Activated T-helper 1 cell treated with anti-CD3 and anti-CD28 coated beads, Interleukin-12 subunit alpha, Interleukin-12 subunit beta, Interleukin-2, Interleukin-4 antibody, amounts not matched to agents 30 ng/mL and 10 ng/mL and 1 ng/mL, durations not matched to agents 14 hours and 24 hours and 36 hours (primary cell): ENCODE data around the gene BANP. TPM values are rescaled to one million over a fixed set of nuclear protein-coding genes. Genes with fewer than 3 reads are reported as not detected.
"Not testable (repeated sequence)": the region's sequence is repeated elsewhere in the genome, so short reads cannot be mapped to it uniquely, and the experiment has no call there.

Source experiments
- DNase-seq: peaks from one replicate; pipeline ENCODE4 v3.0.0; 2021; ENCODE audit warnings: low spot score
- H3K27ac Mint-ChIP-seq: one replicate; pipeline ENCODE4 v1.8.0; 2021; ENCODE audit warnings: mild to moderate bottlenecking, mixed read lengths
- H3K27me3 Mint-ChIP-seq: one replicate; pipeline ENCODE4 v1.8.0; 2022; ENCODE audit warnings: mild to moderate bottlenecking, moderate library complexity, mixed read lengths; ENCODE audit not compliant: insufficient read depth
- H3K36me3 Mint-ChIP-seq: one replicate; pipeline ENCODE4 v1.8.0; 2021; ENCODE audit warnings: low read depth, mixed read lengths
- H3K4me1 Mint-ChIP-seq: one replicate; pipeline ENCODE4 v1.8.0; 2021; ENCODE audit warnings: low read depth, mixed read lengths
- H3K4me3 Mint-ChIP-seq: one replicate; pipeline ENCODE4 v1.8.0; 2021; ENCODE audit warnings: mild to moderate bottlenecking, moderate library complexity, mixed read lengths
- H3K9me3 Mint-ChIP-seq: one replicate; pipeline ENCODE4 v1.8.0; 2021; ENCODE audit warnings: mixed read lengths
- intact Hi-C: fragments of 100-400 bp; cut with micrococcal nuclease; formaldehyde crosslinking; loops from one replicate; pipeline ENCODE4 v1.15.1; 2024
- total RNA-seq: library from RNA; stranded (reverse); gene quantifications from 2 replicates; pipeline ENCODE4 v1.2.3, GENCODE V29; 2022

Gene BANP
- total RNA-seq, 1 donor from 2014 or later = 35.5 TPM

DNA sequence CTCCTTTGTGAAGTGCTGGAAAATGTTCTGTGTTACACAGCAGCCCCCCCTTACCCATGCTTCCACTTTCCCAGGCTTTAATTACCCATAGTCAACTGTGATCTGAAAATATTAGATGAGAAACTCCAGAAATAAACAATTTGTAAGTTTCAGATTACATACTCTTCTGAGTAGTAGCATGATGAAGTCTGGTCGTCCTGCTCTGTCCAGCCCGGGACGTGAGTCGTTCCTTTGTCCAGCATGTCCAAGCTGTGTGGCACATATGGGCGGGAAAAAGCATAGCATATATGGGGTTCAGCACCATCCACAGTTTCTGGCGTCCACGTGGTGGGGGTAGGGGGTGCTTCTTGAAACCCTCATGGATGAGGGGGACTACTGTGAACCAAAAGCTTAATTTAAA is 83.5 kb downstream of the BANP start:
- intact Hi-C loops = no loop called here
- no peaks in the 10 kb centered on the region for H3K9me3 Mint-ChIP-seq

DNA sequence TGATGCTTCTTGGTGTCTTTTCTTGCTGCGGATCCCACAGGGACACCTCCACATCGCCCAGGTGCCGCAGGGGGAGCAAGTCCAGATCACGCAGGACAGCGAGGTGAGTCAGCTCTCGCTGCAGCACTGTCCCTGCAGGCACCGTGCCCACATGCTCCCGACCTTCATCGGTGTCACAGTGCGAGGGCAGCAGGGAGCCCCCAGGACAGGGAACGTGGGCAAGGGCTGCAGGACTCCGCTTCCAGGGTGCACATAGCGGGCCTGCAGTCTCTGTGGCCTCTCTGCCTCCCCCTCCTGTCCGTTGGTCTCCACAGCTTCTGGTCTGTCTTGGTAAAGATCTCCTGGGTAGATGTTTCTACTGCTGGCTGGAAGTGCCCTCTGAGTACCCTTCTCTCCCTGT is 84.1 kb downstream of the BANP start:
- Mint-ChIP-seq H3K36me3 (peaks cover 10% of the 10 kb centered on the region), H3K27me3 (no peaks in the 10 kb centered on the region)

More for the DNA sequence above, 83.5 kb downstream of the BANP start:
- Mint-ChIP-seq H3K27me3 (no peaks in the 10 kb centered on the region), H3K27ac (no peak overlapping the region), H3K4me1 (no peaks in the 10 kb centered on the region), H3K36me3 (peaks cover 10% of the 10 kb centered on the region), H3K4me3 (no peak overlapping the region)
- no peak for DNase-seq

DNA sequence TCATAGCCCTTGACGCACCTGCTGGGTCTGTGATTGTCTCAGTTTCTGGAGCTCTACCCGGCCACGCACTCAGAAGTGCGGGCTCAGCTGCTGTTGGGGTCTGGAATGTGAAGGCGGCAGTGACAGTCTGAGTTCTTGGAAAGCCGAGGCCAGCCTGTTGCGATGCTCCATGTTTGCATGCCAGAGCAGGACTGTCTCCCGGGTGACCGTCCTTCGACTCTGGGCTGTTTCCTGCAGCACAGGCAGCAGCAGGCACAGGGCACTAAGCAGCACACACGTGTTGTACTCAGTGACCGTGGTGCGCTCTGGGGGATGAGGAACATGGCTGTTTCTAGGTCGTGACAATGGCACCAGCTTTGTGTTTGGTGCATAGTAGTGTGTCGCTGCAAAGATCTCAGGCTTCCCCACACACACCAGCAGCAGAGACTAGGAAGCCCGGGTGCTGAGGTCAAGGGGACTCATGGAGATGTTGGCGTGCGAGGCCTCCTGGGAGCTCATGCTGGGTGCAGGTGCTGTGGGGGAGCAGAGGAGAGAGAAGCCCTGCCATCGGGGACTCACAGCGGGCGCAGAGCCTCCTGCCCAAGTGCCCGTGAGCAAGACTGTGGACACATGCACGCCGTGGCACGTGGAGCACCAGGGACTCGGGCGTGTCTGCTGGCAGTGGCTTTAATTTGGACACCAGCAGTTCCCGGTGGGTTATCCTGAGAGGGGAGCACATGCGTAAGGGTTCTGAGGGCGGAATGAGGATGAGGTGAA is 84.8 kb downstream of the BANP start:
- H3K4me3 Mint-ChIP-seq, H3K9me3 Mint-ChIP-seq, H3K27ac Mint-ChIP-seq, H3K4me1 Mint-ChIP-seq, H3K27me3 Mint-ChIP-seq, DNase-seq, intact Hi-C loops: not testable (repeated sequence)
- H3K36me3 Mint-ChIP-seq = peaks cover 10% of the 10 kb centered on the region

More for the DNA sequence above, 84.1 kb downstream of the BANP start:
- no peak for DNase-seq
- Mint-ChIP-seq H3K4me1 (no peaks in the 10 kb centered on the region), H3K9me3 (no peaks in the 10 kb centered on the region), H3K27ac (no peak overlapping the region), H3K4me3 (no peak overlapping the region)
- intact Hi-C loops = no loop called here

DNA sequence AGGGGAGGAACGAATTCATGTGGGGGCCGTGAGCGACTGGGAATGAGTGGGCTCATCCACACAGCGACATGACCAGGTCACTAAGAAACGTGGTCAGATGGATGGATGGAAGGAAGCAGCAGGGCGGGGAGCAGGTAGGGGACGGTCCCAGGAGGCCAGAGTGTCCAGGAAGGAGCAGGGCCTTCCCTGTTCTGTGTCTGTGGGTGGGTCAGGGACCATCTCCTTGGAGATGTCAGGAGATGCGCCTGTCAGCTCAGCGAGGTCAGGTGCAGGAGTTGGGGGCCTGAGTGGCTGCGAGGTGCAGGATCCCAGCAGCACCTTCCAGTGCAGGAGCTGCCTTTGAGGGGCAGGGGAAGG is 85.4 kb downstream of the BANP start:
- peaks cover 10% of the 10 kb centered on the region for H3K36me3 Mint-ChIP-seq
- H3K27ac Mint-ChIP-seq, DNase-seq, H3K9me3 Mint-ChIP-seq, H3K27me3 Mint-ChIP-seq, intact Hi-C loops, H3K4me3 Mint-ChIP-seq, H3K4me1 Mint-ChIP-seq: not testable (repeated sequence)

DNA sequence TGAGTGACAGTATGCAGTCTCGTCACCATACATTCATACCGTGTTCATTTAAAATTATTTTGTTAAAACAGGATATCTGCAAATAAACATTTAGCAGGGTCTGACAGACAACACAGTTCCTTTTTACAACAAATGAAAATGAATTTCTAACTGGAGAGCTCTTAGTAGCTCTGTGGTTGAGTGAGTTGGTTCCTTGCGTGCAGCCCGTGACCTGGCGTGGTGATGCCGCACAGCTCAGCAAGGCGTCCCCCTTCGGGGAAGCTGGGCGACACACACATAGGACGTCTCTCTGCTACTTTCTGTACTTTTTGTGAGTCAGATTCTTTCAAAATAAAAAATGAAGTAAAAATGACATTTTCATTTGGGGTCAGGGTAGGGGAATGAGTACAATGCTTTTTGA is 86.1 kb downstream of the BANP start:
- H3K4me1 Mint-ChIP-seq, H3K27ac Mint-ChIP-seq, H3K9me3 Mint-ChIP-seq, intact Hi-C loops, H3K27me3 Mint-ChIP-seq, H3K4me3 Mint-ChIP-seq, DNase-seq: not testable (repeated sequence)
- peaks cover 10% of the 10 kb centered on the region for H3K36me3 Mint-ChIP-seq

DNA sequence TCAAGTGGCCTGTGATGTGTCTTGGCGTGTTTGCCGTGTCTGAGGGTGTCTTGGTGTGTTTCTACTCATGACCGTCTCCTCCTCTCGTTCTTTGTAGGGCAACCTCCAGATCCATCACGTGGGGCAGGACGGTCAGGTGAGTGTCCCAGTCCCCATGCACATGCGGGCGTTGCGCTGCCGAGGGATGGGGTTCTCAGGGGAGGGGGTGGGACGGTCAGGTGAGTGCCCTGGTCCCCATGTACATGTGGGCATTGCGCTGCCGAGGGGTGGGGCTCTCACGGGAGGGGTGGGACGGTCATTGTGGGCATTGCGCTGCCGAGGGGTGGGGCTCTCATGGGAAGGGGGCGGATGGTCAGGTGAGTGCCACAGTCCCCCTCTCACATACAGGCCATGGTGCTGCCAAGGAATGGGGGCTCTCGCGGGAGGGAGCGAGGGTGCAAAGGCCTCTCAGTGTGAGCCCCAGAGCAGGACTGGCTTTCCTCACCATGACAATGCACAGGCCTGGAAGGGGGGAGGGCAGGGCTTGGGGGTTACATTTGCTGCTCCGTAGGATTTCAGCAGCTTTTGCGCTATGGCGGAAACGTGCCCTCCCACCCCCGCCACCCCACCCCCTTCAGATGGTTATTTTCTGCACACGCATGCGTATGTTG is 86.8 kb downstream of the BANP start:
- H3K9me3 Mint-ChIP-seq, H3K36me3 Mint-ChIP-seq, DNase-seq, H3K4me1 Mint-ChIP-seq, intact Hi-C loops, H3K4me3 Mint-ChIP-seq, H3K27me3 Mint-ChIP-seq, H3K27ac Mint-ChIP-seq: not testable (repeated sequence)

DNA sequence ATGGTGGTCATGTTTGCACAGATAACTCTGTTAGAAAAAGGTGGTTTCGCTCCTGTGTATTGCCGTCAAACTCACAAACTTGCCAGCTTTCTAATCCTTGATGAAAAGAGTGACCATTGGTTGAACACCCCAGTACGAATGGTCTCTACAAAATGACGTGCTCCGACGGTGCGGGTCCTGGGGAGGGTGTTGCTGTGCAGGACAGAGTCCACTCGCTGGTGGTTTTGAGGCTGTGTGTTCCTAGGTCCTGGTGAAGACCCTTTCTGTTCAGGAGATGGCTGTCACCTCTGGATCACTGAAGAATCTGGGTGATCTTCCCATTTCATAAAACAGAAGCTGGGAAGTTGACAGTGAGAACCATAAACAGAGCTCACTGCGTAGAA is 87.3 kb downstream of the BANP start:
- intact Hi-C loops, H3K4me3 Mint-ChIP-seq, H3K36me3 Mint-ChIP-seq, DNase-seq, H3K9me3 Mint-ChIP-seq, H3K27me3 Mint-ChIP-seq, H3K27ac Mint-ChIP-seq, H3K4me1 Mint-ChIP-seq: not testable (repeated sequence)

DNA sequence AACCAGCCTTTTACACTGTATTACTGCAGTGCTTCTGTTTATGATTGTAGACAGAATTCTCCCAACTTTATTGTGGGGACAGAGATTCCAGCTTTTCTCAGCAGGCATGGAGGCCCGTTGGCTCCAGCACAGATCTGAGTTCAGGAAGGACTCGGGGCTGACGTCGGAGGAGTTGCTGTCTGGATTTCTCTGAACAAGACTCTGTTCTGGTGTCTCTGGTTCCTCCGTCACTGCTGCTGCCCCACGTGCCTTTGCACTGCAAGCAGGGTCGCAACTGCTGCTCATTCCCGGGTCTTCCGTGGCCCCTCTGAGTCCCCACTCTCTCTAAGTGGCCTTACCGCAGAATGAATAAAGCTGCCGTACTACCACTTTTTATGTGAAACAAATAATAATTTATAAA is 88.4 kb downstream of the BANP start:
- peaks cover 9% of the 10 kb centered on the region for H3K36me3 Mint-ChIP-seq
- H3K27me3 Mint-ChIP-seq = no peaks in the 10 kb centered on the region
- no peak for DNase-seq
- H3K9me3 Mint-ChIP-seq = no peaks in the 10 kb centered on the region
- no peaks in the 10 kb centered on the region for H3K4me1 Mint-ChIP-seq
- no peak overlapping the region for H3K4me3 Mint-ChIP-seq
- intact Hi-C loops = no loop called here
- no peak overlapping the region for H3K27ac Mint-ChIP-seq

DNA sequence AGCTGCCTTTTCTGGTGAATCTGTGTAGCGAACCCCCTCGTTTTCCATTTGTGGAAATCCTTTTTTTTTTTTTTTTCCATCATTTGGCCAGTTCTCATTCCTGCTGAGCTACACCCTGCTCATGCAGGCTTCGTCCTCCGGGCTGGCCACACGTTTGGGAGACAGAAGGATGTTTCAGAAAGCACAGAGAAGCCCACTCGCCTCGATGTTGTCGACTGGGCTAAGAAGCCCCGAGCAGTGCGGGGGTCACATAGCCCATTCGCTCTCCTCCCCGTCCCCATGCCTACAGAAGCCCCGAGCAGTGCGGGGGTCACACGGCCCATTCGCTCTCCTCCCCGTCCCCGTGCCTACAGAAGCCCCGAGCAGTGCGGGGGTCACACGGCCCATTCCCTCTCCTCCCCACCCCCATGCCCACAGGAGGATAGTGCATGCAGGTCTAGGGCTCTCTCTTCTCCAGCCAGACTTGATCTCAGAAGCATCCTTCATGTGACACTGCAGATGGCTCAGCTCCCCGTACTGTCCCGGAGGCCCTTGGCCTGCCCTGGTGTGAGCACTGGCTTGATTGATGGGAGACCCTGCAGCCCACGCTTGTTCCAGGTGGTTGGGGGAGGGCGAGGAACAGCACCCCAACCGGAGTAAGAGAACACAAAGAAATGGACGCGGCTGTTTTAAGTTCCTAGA is 89.1 kb downstream of the BANP start:
- intact Hi-C loops, DNase-seq, H3K36me3 Mint-ChIP-seq, H3K27me3 Mint-ChIP-seq, H3K4me3 Mint-ChIP-seq, H3K4me1 Mint-ChIP-seq, H3K9me3 Mint-ChIP-seq, H3K27ac Mint-ChIP-seq: not testable (repeated sequence)

DNA sequence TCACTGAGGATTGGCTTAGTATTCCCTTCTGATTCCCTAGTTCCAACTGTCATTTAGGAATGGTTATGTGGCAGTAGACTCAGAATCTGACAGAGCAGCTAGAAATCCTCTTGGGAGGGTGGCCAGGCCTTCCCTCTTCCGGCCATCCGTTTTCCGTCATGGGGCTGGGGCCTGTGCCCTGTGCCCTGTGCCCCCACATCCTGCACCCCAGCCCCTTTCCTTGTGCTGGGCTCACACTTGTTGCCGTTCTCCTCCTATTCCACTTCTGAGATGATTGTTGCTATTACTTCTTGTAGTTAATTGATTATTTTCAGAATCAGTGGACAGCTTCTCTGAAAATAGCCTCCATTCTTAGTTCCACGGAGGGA is 89.6 kb downstream of the BANP start:
- H3K36me3 Mint-ChIP-seq, DNase-seq, H3K27ac Mint-ChIP-seq, H3K4me3 Mint-ChIP-seq, intact Hi-C loops, H3K4me1 Mint-ChIP-seq, H3K27me3 Mint-ChIP-seq, H3K9me3 Mint-ChIP-seq: not testable (repeated sequence)

DNA sequence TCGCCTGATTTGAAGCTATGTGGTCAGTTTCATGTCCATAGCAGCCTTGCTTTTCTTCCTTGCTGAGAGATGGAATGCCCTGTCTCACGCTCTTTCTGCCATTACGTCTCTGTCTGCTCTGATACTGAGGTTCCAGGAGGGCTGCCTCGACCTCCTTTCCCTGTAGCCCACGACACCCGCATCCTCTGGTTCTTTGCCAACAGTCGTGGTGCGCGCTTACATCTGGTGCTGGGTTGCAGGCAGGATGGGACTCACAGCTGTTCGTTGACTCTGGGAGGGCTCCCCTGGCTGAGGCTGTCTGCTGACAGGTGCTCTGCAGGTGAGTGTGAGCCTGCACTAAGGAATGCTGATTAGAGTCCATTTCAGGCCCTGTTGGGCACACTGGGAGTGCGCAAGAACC is 90.3 kb downstream of the BANP start:
- H3K27ac Mint-ChIP-seq, DNase-seq, intact Hi-C loops, H3K9me3 Mint-ChIP-seq, H3K27me3 Mint-ChIP-seq, H3K36me3 Mint-ChIP-seq, H3K4me1 Mint-ChIP-seq, H3K4me3 Mint-ChIP-seq: not testable (repeated sequence)

DNA sequence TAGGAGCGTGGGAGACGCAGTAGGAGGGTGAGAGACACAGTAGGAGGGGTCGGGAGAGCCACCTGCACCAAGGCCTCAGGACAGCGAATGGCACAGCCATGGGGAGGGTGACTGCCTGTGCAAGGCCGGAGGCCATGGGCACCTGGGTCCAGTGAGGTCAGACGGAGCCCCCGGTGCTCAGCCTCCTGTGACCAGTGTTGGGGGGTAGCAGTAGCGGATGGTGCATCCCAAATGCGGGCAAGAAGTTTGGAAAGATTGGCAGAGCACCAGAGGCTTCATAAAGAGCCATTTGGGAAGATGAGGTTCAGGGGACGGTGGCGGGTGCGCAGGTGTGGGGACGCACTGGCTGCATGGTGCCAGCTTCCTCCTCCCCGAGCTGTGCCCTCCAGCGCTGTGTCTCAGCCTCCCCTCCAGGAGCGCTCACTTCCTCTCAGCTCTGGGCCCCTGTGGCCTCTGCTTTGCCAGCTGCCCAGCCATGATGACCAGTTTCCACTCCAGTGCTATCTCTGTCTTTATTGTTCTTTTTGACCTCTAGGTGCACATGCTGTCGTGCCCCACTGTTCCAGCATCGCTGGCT is 90.8 kb downstream of the BANP start:
- not testable (repeated sequence) for H3K36me3 Mint-ChIP-seq, H3K27ac Mint-ChIP-seq

DNA sequence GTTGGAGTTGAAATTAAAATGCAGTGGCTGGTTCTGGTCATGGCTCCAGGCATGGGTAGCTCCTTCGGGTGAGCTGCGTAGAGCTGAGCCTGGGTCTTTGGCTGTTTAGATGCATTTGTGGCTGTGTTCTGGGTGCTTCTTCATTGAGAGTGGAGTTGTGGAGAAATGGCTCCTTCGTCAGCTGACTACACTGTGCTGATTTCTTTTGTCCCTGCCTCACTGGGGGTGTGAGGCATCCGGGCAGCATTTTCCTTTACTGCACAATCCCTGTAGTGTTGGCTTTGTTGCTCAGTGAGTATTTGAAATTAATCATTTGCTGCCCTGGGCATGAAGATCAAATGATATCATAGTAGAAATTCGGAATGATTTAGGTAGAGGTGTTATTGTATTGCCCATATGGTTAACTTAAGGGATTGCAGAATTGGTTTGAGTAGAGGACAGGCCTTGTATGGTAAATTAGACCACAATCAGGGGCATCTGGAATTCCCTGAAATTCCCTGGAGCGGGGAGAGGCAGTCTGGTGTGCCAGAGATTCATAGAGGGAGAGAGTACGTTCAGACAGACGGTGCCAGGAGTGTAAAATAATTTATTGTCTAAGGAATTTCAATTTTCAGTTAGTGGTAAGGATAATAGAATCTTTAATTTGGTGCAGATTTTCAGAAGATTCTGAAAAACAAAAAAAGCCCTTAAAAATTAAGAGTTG is 92.1 kb downstream of the BANP start:
- H3K4me3 Mint-ChIP-seq, H3K27ac Mint-ChIP-seq, H3K9me3 Mint-ChIP-seq, intact Hi-C loops, H3K4me1 Mint-ChIP-seq, H3K36me3 Mint-ChIP-seq, H3K27me3 Mint-ChIP-seq, DNase-seq: not testable (repeated sequence)

More for the DNA sequence above, 90.8 kb downstream of the BANP start:
- H3K9me3 Mint-ChIP-seq, intact Hi-C loops, H3K4me3 Mint-ChIP-seq, H3K4me1 Mint-ChIP-seq, DNase-seq, H3K27me3 Mint-ChIP-seq: not testable (repeated sequence)
